Endothelial cell of umbilical vein (primary cell): ENCODE measurements around the gene STARD13. TPM values are rescaled to one million over a fixed set of nuclear protein-coding genes. Genes with fewer than 3 reads are reported as not detected.

Experiments used
- BruUV-seq: library from RNA; stranded (reverse); fragments of 400-500 nt; replicated peaks from 2 replicates; lab custom pipeline; 2021; lab: Mats Ljungman, UMichigan
- CTCF ChIA-PET: fragments of 300-600, 350-600 bp; sonication (Branson Sonifier 250); formaldehyde crosslinking; loops from one replicate; lab custom pipeline; 2021; ENCODE audit warnings: antibody characterized with exemption, inconsistent platforms; lab: Charles Lee
- POLR2A ChIA-PET: fragments of 300-600, 350-600 bp; sonication (Branson Sonifier 250); formaldehyde crosslinking; loops from one replicate; lab custom pipeline; 2021; ENCODE audit warnings: antibody characterized with exemption, inconsistent platforms; lab: Charles Lee
- DNase-seq: peaks from one replicate; pipeline ENCODE4 v3.0.0-alpha.2; 2011; ENCODE audit warnings: low read depth, low spot score
- FAIRE-seq: peaks from 2 replicates; lab custom pipeline; 2011; peaks lifted over from hg19 to GRCh38; lab: Jason Lieb, UNC
- H2AFZ ChIP-seq: 2 replicates; pipeline ENCODE4 v1.6.0; 2012; ENCODE audit warnings: low read depth, low read length, control low read depth, inconsistent platforms
- H3K27ac ChIP-seq: 2 replicates; pipeline ENCODE4 v1.5.1; 2011; ENCODE audit warnings: low read depth, mild to moderate bottlenecking, control low read depth, low read length, moderate library complexity; ENCODE audit not compliant: insufficient read depth
- H3K27me3 ChIP-seq, 2 experiments: 2 replicates each; pipeline versions ENCODE4 v1.6.0 to v1.6.1; 2011; ENCODE audit warnings: low read length in 2 of 2, mixed read lengths in 1 of 2; ENCODE audit not compliant: control insufficient read depth in 2 of 2, insufficient read depth in 2 of 2
- H3K36me3 ChIP-seq, 2 experiments: 2 replicates in 1 of 2; 3 replicates in 1 of 2; pipeline ENCODE4 v1.5.1; 2011; ENCODE audit warnings: low read length in 2 of 2, mild to moderate bottlenecking in 1 of 2, moderate library complexity in 1 of 2; ENCODE audit not compliant: control insufficient read depth in 2 of 2, insufficient read depth in 2 of 2; ENCODE audit errors: extremely low read depth in 1 of 2
- H3K4me1 ChIP-seq: 3 replicates; pipeline ENCODE4 v1.5.1; 2011; ENCODE audit warnings: mild to moderate bottlenecking, low read length; ENCODE audit not compliant: control insufficient read depth, insufficient read depth; ENCODE audit errors: extremely low read depth
- H3K4me2 ChIP-seq: 2 replicates; pipeline ENCODE4 v1.6.1; 2011; ENCODE audit warnings: low read length, control low read depth, mixed read lengths; ENCODE audit not compliant: insufficient read depth
- H3K4me3 ChIP-seq, 3 experiments: fragments of 200-600 bp in 1 of 3; sonication (generic), shearing (Covaris generic) in 1 of 3; replicated peaks in 1 of 3; 2 replicates each; pipeline ENCODE4 v1.5.1; 2011 to 2016; ENCODE audit warnings: control low read depth in 3 of 3, low read length in 3 of 3, mild to moderate bottlenecking in 2 of 3, inconsistent platforms in 1 of 3, low read depth in 1 of 3, moderate library complexity in 1 of 3; ENCODE audit not compliant: insufficient read depth in 1 of 3
- H3K79me2 ChIP-seq: 2 replicates; pipeline ENCODE4 v1.6.0; 2012; ENCODE audit warnings: low read length, inconsistent platforms; ENCODE audit not compliant: control insufficient read depth, insufficient read depth
- H3K9ac ChIP-seq: replicated peaks from 2 replicates; pipeline ENCODE3; 2011; ENCODE audit warnings: low read length, control low read depth; ENCODE audit not compliant: insufficient read depth; ENCODE audit errors: extremely low read depth
- H3K9me1 ChIP-seq: replicated peaks from 3 replicates; pipeline ENCODE4 v1.6.0; 2011; ENCODE audit warnings: mild to moderate bottlenecking, low read length; ENCODE audit not compliant: control insufficient read depth, insufficient read depth; ENCODE audit errors: extremely low read depth
- H3K9me3 ChIP-seq: replicated peaks from 2 replicates; pipeline ENCODE4 v1.5.1; 2012; ENCODE audit warnings: low read length, inconsistent platforms; ENCODE audit not compliant: control insufficient read depth, insufficient read depth
- H4K20me1 ChIP-seq: replicated peaks from 2 replicates; pipeline ENCODE3; 2011; ENCODE audit warnings: mild to moderate bottlenecking, low read length; ENCODE audit not compliant: control insufficient read depth, insufficient read depth; ENCODE audit errors: extremely low read depth
- FOS ChIP-seq: IDR thresholded peaks from 2 replicates; pipeline ENCODE4 v1.6.1; 2011; ENCODE audit warnings: mild to moderate bottlenecking, low read length, moderate library complexity, borderline replicate concordance; ENCODE audit not compliant: insufficient read depth
- GATA2 ChIP-seq: IDR thresholded peaks from 2 replicates; pipeline ENCODE4 v1.7.0; 2011; ENCODE audit warnings: low read depth, mild to moderate bottlenecking, moderate library complexity, mixed read lengths, low read length; ENCODE audit not compliant: insufficient read length, insufficient read depth
- MYC ChIP-seq: IDR thresholded peaks from one replicate; pipeline ENCODE4 v1.6.1; 2011; ENCODE audit warnings: mild to moderate bottlenecking, low read depth, low read length
- POLR2A ChIP-seq: IDR thresholded peaks from 2 replicates; pipeline ENCODE4 v1.6.1; 2012; ENCODE audit warnings: low read depth, mild to moderate bottlenecking, control low read depth, low read length
- POLR2AphosphoS5 ChIP-seq: IDR thresholded peaks from 2 replicates; pipeline ENCODE4 v1.6.1; 2012; ENCODE audit warnings: low read depth, mild to moderate bottlenecking, control low read depth, low read length, moderate library complexity; ENCODE audit not compliant: insufficient read depth
- dilution Hi-C: fragments of 300-500 bp; cut with MboI; formaldehyde crosslinking; loops from one replicate; pipeline ENCODE4 v1.15.0; 2019; ENCODE audit warnings: low sequenced_read_pairs; ENCODE audit not compliant: extremely low pct_ligation_motif_present
- intact Hi-C: fragments of 100-400 bp; cut with micrococcal nuclease; formaldehyde crosslinking; loops from one replicate; pipeline ENCODE4 v1.10.0; 2022
- polyA plus RNA-seq, 4 experiments: library from polyadenylated mRNA; depleted of rRNA in 3 of 4; stranded (reverse) in 3 of 4; unstranded in 1 of 4; fragments of >200 nt; gene quantifications; 2 replicates each; pipeline versions ENCODE4 v1.2.1 to v1.2.3, GENCODE V29; 2011 to 2012; ENCODE audit warnings: missing spikeins in 1 of 4
- total RNA-seq: library from RNA; stranded (reverse); gene quantifications from 2 replicates; pipeline ENCODE4 v1.2.3, GENCODE V29; 2021
- TF ChIP-seq, protein P1 (sequence below): IDR thresholded peaks from 2 replicates; pipeline ENCODE4 v1.6.1; 2011; ENCODE audit not compliant: insufficient read depth, insufficient read length

STARD13 gene
- total and polyA plus RNA-seq, 2 donors (not counting 3 experiments of a cell fraction or from before 2014, with no cell fraction given), result 11.0 to 47.7 TPM

DNA sequence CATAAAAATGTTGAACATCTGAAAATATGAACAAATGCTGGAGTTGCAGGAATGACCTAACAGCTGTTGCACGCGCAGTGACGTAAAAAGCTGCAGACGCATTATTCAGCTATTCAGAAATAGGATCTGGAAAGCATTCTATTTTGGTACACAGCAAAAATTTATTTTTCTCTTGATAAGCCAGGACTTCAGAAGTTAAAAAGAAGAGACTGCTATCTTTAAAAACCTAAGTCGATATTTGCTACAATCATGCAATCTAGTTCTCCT, 36.9 kb upstream of the STARD13 start:
- Histone ChIP-seq H3K27me3 (no peaks in the 10 kb centered on the region), H3K4me3 (no peak overlapping the region), H3K27ac (no peak overlapping the region), H3K36me3 (no peaks in the 10 kb centered on the region), H2AFZ (no peak overlapping the region), H3K4me2 (no peak overlapping the region), H3K9me1 (no peaks in the 10 kb centered on the region), H3K9ac (no peak overlapping the region), H3K9me3 (no peaks in the 10 kb centered on the region), H4K20me1 (no peaks in the 10 kb centered on the region), H3K79me2 (no peaks in the 10 kb centered on the region), H3K4me1 (peaks cover 4% of the 10 kb centered on the region)
- intact Hi-C loops, result no loop called here
- POLR2A ChIA-PET, result no interaction called here
- no TSS peak for BruUV-seq
- DNase-seq (no peak), FAIRE-seq (peak; percentile 40)
- TF ChIP-seq POLR2A, result no peak
- no peak for TF ChIP-seq MYC
- no peak for TF ChIP-seq POLR2AphosphoS5
- no peak for TF ChIP-seq FOS
- no peak for TF ChIP-seq GATA2
- CTCF ChIA-PET, result interaction anchor here (1.6 kb wide), 1 partner anchor 11 kb away, joined by 4 read pairs; no protein-coding TSS in a partner anchor
- dilution Hi-C loops, result no loop called here

DNA sequence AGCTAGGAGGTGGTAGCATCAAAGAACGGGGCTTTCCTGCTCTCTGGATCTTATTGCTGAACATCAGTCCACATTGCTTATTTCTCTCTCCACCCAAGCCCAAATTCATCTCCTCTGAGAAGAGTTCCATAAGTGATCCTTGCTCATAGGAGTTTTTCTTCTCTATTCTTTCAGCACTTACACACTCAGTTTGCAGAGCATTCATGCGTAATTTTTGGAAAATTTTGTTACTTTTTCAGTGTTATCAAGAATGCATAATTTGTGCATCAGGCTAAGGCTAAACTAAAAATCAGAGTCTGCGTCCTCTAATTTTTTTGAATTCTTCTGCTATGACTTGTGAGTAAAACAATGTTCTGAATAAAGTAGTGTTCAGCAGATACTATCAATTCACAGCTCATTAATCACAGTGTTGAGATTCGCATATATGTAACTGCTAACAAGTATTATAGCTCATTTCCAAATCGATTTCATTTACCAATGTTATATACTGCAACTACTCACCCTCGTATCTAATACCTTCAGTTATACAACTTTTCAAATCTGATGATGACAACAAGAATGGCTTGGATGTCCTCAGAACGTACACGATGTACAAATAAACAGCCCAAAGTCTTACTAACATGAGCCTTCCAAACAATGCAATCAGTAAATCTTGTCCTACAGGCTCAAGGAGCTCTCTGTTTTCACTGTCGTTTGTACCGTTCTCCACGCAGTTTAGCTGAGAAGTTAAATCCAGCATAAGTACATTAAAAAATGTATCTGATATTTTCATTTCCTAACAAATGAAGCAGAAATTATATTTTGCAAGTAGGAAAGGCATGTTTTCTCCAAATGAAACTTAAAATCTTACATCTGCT, 36.4 kb upstream of the STARD13 start:
- H3K27ac ChIP-seq, result no peak overlapping the region
- H3K4me2 ChIP-seq, result no peak overlapping the region
- no TSS peak for BruUV-seq
- H3K4me1 ChIP-seq, result peaks cover 4% of the 10 kb centered on the region
- no peak overlapping the region for H2AFZ ChIP-seq
- no peaks in the 10 kb centered on the region for H4K20me1 ChIP-seq
- H3K36me3 ChIP-seq, result no peaks in the 10 kb centered on the region
- no peaks in the 10 kb centered on the region for H3K9me3 ChIP-seq
- POLR2A ChIA-PET, result no interaction called here
- DNase-seq (no peak), FAIRE-seq (no peak)
- dilution Hi-C loops (no loop called here), intact Hi-C loops (no loop called here)
- no peak overlapping the region for H3K4me3 ChIP-seq
- no peaks in the 10 kb centered on the region for H3K9me1 ChIP-seq
- no peaks in the 10 kb centered on the region for H3K27me3 ChIP-seq
- TF ChIP-seq, protein P1, sequence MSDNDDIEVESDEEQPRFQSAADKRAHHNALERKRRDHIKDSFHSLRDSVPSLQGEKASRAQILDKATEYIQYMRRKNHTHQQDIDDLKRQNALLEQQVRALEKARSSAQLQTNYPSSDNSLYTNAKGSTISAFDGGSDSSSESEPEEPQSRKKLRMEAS, result no peak
- TF ChIP-seq POLR2A (no peak), MYC (no peak), POLR2AphosphoS5 (no peak)
- CTCF ChIA-PET, result interaction anchor here (1.6 kb wide), 1 partner anchor 10 kb away, joined by 4 read pairs; no protein-coding TSS in a partner anchor
- H3K79me2 ChIP-seq, result no peaks in the 10 kb centered on the region
- H3K9ac ChIP-seq, result no peak overlapping the region
